GM19468 (cell line): Measurements from ENCODE around the gene RMND5A.

Experiments
- ATAC-seq: cut with Tn5 transposase; IDR thresholded peaks from one replicate; pipeline ENCODE4 v1.9.1; 2021; ENCODE audit warnings: mild to moderate bottlenecking, moderate library complexity, moderate number of reproducible peaks; ENCODE audit not compliant: unreplicated experiment; ENCODE audit errors: extremely low read depth

Gene RMND5A

DNA sequence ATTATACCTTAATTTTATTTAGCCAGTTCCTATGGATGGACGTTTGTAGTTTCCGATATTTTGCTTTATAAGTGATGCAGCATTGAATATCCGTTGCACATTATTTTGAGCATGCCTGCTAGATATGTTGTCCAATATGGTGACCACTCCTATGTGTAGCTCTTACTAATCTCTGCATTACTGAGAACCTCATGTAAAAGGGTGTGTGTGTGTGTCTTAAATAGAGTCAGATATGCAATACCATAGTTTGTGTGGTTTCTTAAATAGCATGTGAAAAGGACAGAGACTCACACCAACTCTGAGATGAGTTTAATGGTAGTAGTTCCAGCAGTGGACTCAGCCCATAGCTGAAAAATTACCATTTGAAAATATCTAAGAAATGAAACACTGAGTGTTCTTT, 38.3 kb downstream of the RMND5A start:
- no peak for ATAC-seq

DNA sequence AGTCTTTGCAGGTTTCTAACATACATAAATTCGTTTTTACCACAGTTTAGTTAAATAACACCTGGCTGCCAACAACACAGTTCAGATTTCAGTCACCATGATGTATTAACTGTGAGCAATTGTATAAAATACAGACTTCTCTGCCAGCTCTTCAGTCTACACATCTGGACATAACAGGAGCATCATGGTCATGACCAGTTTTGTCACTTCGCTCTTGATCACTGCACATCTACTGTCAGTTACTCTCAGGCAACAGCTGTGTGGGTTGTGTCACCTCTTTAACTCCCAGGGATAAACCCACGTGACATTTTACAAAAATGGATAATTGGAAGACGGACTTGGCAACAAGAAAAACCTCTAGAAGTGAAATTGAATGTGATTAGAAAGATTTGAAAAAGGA, 40.3 kb downstream of the RMND5A start:
- no peak for ATAC-seq

DNA sequence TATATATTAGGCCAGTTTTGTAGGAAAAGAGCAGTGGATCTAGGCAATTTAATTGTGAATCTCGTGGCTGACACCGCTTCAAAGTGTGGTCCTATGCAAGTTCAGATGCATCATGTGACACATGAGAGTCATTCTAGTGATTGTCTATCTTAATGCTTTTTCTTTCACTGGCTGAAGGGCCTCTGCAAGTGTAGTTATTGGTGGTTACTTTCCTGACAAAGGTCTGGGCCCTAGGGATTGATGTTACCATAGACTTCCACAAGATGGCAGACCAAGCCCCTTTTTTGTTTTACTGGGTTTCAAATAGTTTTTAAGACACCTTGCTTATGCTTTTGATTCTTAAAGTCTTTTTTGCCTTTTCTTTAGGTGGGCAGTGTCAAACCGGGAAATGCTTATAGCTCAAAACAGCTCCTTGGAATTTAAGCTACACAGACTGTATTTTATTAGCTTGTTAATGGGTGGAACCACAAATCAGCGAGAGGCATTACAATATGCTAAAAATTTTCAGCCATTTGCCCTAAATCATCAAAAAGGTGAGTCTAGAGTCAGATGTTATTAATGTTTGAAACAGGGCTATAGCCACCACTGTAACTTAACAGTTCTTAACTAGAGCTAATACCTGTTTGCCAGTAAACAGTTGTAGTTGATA, 44.7 kb downstream of the RMND5A start:
- no peak for ATAC-seq

DNA sequence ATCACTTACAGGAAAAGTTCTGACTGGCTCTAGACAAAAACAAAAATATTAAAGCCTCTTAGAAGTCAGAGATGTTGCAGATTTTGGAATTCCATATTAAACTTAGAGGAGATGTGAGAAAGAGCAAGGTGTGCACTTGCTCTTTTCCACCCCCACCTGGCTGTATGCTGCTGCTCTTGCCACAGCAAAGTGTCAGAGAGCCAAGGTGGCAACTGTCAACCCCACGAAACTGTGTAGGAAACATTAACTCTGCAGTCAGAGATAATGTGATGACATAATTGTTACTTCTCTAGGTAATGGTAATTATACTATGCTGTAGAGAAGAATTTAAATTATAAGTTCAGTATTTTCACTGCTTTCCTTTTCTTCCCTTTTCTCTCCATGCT, 45.2 kb downstream of the RMND5A start:
- no peak for ATAC-seq

DNA sequence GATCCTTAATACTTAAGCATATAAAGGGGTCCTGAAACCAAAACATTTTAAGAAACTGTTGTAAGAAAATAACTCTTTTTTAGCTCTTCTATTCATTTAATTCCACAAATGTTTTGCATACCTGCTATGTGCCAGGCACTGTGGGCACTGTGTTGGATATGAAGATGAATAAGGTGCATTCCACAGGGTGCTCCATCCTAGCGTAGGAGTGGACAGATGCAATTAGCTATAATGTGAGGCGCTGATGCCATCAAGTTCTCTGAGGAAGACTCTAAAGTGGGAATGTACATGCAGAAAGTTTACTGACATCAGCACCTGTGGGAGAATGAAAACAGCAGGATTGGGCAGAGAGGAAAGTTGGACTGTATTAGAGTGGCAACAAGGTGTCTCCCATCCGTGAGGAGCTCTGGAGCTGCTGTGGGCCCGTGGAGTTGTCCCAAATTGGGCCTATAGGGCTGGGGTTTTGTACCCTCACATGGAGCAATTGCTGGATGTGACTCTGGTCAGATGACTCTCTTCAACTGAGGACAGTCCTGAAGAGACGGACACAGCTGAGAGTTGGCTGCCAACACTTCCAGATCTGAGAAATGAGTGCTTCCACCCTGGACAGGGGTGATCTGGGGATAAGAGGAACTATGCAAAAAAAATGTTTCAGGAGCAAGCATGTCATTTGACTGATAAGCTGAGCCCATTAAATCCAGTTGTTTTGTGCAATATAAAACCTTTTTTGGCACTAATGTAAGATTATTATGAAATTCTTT, 48.3 kb downstream of the RMND5A start:
- ATAC-seq = no peak

DNA sequence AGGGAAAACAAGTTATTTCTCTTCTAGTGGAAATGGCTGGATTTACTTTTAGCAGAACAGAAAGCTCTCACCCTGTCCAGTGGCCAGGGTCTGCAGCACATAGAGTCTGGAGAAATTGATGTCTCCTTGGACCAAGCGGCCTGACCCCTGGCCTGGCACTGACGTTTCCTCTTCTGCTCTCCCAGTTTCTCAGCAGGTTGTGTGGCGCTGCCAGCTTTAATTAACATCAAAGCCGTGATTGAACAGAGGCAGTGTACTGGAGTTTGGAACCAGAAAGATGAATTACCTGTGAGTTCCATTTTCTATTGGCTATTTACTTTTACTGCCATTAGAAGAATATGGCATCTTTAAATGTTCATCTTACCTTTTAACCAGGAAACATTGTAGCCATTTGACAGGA, 49.7 kb downstream of the RMND5A start:
- no peak for ATAC-seq

DNA sequence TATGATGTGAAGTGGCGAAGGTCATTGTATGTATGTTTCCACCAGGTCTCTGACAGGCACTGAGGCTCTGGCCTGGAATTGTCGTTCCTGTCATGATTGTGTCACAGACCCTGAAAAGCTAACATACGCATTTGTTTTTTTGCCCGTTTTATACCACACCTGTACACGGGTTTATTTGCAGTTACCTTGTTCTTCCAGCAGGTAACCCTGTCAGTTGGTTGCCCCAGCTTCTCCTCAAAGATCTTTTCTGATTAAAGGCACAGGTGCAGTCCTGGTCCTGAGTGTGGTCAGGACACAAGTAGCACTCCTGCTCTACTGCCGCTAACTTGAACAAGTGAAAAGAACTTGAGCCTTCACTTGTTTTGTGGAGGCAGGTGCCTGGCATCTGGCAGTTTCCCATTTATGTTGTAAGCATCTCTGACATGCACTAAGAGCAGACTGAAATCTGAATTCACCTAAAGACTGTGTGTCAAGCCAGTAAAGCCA, 50.8 kb downstream of the RMND5A start:
- ATAC-seq = no peak

DNA sequence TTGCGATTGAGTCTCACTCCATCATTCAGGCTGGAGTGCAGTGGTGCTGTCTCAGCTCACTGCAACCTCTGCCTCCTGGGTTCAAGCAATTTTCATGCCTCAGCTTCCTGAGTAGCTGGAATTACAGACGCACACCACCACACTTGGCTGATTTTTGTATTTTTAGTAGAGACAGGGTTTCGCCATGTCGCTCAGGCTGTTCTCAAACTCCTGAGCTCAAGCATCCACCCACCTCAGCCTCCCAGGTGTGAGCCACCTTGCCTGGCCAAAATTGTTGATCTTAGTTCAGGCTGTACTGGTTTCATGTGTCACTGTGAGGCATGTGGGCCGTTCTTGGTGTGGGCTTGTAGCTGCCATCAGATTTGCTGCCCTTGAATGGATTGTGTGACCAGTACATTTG, 52.5 kb downstream of the RMND5A start:
- ATAC-seq = no peak

DNA sequence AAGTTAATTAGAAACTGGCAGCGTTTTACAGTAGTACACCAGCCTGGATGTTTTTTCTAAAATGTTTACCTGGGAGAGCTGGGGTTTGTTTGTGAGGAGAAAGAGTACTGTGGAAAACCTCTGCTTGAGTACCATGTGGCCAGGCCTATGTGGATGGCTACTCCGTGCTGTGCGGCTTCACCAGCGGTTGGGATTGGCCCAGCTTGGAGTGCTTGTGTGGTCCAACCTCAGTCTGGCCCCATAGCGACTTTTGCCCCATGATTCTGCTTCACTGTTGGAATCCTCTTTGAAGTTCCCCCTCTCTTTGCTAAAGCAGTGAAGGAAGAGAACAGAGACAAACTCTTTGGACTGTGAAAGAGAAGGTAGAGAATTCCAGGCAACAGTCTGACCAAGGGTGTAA, 54.8 kb downstream of the RMND5A start:
- ATAC-seq = no peak

DNA sequence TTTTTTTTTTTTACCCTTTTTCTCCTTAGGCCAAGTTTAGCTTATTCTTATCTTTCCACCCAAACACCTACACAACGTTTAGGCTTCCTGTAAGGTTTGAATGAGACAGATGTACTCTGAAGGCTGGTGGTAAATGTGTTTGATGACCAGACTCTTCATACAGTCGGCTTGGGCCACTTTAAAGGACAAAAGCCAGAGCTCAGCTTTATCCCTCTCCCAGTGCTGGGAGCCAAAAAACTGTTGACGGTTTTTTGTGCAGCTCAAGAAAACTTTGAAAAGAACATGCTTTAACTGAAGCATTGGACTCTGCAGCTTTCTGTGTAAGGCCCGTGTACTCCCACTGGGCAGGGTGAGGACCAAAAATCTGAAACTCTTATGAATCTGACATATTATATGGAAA, 55.2 kb downstream of the RMND5A start:
- no peak for ATAC-seq

DNA sequence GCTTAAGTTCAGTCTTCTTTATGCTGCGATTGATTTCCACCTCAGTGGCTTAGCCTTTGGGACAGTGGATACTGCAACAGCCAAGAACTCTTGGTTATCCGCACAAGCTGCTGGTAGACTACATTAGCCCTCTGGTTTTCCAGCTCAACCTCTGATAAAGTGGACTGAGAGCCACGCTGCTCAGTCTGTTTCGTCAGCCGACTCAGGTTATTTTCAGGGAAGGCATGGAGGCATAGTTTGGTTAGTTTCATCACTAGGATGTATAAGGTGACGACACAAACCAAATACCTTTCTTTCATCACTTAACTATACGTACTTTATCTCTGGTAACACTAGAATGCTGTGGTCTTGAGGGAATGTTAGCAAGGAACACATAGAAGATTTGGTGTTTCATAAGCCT, 56.4 kb downstream of the RMND5A start:
- ATAC-seq = no peak

DNA sequence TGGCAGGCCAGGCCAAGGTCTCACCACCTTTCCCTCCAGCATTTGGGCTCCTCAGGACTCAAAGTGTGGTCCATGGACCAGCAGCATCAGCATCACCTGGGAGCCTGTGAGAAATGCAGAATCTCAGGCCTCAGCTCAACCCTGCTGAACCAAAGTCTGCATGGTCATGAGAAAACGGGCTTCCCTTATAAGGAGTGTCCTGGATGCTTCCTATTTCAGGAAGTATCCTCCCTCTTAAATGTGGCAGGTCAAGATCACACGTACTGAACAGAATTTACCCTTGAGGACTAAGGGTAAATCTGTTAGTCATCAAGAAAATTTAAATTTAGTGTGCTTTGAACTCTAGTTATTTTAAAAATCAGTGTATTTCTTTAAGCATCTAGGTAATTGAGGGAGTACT, 58.9 kb downstream of the RMND5A start:
- no peak for ATAC-seq

DNA sequence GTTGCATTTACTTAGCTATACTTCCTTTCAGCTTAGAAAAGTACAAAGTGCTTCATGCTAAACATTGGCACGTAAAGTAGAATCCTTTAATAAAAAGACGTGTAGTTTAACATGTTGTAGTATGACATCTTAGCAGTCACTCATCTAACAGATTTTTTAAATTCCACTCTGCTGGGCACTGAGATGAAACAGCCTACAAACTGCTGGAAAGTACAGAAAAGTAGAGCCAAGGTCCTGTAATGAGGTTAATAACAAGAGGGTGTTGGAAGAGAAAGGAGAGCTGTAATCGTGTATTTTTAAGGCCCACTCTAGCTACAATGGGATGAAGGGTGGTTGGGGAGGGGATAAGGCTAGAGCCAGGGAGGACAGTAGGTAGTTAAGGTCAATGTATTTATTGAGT, 59.9 kb downstream of the RMND5A start:
- no peak for ATAC-seq

DNA sequence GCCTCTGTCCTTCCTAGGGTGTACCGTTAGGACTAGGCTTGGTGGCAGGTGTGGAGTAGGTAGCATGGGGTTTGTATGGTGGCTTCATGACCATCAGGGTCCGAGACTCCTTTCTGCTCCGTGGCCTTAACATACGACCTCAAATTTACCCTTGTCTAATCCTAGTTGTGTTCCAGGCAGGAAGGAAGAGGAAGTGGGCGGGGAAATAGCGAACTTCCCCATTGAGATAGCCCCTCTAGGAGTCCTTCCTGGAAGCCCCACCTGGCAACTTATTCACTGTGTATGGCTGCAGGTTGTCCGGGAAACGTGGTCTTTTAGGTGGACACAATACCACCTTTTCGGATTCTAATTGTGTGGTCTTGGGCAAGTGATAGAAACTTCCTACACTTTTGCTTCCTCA, 61.3 kb downstream of the RMND5A start:
- ATAC-seq = no peak

DNA sequence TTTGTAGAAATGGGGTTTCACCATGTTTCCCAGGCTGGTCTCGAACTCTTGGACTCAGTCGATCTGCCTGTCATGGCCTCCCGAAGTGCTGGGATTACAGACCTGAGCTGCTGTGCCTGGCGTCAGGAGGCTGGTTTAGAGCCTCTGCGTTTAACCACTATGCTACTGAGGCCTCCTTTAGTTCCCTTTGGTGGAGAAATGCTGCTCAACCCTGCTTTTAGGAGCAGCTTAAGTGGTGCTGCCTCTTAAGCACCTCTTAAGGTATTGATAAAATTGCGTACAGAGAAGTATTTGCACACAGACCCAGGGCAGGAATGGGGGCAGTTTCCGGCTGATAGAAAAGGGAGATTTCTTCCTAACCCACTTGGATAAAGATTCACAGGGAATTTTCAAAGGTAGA, 62.7 kb downstream of the RMND5A start:
- no peak for ATAC-seq

DNA sequence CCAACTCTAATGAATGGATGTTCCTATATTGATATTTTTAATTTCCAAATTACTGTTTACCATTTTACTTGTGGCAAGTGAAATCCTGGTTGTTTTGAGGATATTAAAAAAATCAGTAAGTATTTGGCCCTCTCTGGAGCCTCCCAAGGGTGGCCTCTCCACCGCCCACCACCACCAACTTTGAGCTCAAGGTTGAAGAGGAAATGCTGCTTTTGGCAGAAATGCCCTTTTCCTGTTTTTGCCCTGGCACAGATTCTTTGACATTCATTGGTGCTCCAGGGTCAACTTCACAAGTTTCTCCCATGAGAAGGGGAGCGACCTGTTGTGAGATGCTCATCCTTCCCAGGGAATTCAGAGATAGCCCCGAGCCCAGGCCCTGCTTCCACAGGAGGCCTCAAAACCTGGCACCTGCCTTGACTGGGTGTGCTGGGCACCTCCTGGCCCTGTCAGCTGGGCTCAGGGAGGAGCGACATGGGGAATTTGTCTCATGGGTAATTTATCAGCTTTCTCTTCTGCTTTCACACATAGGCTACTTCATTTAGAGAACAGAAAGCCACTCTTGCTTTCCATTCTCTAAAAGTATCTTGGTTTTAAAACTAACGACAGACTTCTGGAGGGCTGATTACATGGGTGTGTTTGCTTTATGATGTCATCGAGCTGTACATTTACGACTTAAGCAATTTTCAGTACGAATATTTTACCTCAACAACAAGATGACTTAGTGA, 63.7 kb downstream of the RMND5A start:
- peak; percentile 84 for ATAC-seq

DNA sequence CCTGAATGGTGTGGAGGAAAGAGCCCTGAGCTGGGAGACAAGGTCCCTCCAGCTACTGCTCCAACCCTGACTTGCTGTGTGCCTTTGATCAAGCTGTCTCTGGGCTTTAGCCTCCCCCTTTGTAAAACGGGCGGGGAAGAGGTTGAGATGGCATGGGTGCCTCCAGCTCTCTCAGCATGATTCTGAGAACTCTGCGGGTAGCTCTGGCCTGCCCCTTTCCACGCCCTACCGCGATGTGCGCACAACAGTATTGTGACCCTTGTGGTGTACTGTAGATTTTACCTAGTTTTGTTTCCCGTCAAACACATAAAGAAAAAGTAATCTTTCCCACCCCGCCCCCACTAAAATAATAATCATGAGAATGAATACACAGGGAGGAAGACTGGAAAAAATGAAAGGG, 65.4 kb downstream of the RMND5A start:
- ATAC-seq = no peak

DNA sequence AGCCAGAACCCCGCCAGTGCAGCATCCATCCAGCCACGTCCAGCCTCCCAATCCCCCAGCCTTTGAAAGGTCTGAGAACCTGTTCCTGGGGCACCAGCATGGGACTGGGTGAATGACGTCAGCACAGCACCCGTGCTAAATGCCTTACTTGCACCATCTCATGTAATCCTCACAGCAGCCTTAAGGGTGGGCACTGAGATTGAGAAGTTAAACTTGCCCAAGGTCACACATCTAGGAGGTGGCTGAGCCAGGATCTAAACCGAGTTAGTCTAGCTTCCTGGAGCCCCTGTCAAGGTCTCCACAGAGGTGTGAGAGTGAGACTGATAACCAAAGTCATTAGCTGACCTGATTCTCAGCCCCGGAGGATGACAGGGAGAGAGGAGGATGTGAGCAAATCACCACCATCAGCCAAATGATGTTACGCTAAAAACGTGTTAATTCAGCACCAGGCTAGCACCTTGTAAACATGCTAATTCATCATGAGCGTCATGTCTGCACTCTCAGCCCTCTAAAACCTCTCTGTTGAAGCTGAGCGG, 66.0 kb downstream of the RMND5A start:
- no peak for ATAC-seq

DNA sequence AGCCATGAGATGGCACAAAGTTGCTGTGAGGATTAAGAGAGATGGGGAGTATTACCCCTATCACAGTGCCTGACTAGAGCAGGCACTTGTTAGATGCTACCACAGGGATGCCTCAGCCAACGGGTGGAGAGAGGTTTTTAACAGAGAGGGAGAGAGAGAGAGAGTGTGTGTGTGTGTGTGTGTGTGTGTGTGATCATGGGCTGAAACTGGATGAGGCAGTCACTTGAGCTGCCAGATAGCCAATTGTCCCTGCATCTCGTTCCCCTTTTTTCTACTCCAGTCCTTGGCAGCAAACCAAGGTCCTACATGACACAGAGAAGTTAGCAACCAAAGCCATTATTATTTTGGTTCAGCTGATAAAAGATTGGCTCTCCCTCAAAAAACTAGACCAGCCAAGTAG, 67.6 kb downstream of the RMND5A start:
- ATAC-seq = no peak

DNA sequence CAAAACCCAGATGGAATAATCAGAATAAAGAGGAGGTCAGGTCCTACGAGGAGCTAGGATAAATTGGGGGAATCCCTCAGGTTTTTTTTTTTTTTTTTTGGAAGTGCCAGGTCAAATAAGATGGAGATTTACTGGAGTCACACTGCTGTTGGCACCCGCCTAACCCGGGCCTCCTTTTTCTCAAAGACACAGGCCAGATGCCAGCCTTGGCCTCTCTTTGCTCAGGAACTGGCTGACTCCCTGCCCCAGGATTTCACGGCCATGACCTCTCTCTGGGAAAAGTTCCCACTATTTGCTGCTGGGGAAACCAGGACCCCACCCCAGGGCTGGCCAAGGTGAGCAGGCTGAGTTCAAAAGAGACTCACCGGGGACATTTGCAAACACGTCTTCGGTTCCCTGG, 68.1 kb downstream of the RMND5A start:
- ATAC-seq = no peak
